Fibroblast of the aortic adventitia (primary cell): ENCODE data around the gene ADAMTS6. TPM values are rescaled to one million over a fixed set of nuclear protein-coding genes. Genes with fewer than 3 reads are reported as not detected.

Source experiments
- DNase-seq: peaks from one replicate; pipeline ENCODE4 v3.0.0-alpha.2; 2010; ENCODE audit warnings: low read depth
- H3K4me3 ChIP-seq: 2 replicates; pipeline ENCODE4 v1.5.1; 2011; ENCODE audit warnings: low read depth, mild to moderate bottlenecking, control low read depth, low read length, moderate library complexity
- total RNA-seq: library from RNA; depleted of rRNA; stranded (reverse); fragments of >200 nt; gene quantifications from 2 replicates; pipeline ENCODE4 v1.2.3, GENCODE V29; 2012; ENCODE audit warnings: low replicate concordance
- TF ChIP-seq, protein P1 (sequence below): IDR thresholded peaks from 2 replicates; pipeline ENCODE4 v1.5.1; 2011; ENCODE audit warnings: mild to moderate bottlenecking, low read length, control low read depth, inconsistent platforms; ENCODE audit not compliant: insufficient read depth

The ADAMTS6 gene
- total RNA-seq, 1 donor = 40.8 TPM

DNA sequence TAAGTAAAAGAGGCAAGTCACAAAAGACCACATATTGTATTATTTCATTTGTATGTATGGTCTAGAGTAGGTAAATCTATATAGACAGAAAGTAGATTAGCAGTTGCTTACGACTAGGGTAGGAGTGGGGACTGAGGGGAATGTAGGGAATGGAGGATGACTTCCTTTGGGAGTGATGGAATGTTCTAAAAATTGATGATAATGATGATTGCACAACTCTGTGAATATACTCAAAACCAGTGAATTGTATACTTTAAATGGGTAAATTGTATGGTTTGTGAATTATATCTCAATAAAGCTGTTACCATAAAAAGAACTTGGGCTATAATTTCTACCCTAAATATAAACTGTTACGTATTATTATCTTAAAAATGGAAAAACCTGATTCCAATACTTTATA, 35.0 kb downstream of the ADAMTS6 start:
- TF ChIP-seq, protein P1, sequence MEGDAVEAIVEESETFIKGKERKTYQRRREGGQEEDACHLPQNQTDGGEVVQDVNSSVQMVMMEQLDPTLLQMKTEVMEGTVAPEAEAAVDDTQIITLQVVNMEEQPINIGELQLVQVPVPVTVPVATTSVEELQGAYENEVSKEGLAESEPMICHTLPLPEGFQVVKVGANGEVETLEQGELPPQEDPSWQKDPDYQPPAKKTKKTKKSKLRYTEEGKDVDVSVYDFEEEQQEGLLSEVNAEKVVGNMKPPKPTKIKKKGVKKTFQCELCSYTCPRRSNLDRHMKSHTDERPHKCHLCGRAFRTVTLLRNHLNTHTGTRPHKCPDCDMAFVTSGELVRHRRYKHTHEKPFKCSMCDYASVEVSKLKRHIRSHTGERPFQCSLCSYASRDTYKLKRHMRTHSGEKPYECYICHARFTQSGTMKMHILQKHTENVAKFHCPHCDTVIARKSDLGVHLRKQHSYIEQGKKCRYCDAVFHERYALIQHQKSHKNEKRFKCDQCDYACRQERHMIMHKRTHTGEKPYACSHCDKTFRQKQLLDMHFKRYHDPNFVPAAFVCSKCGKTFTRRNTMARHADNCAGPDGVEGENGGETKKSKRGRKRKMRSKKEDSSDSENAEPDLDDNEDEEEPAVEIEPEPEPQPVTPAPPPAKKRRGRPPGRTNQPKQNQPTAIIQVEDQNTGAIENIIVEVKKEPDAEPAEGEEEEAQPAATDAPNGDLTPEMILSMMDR = no peak

DNA sequence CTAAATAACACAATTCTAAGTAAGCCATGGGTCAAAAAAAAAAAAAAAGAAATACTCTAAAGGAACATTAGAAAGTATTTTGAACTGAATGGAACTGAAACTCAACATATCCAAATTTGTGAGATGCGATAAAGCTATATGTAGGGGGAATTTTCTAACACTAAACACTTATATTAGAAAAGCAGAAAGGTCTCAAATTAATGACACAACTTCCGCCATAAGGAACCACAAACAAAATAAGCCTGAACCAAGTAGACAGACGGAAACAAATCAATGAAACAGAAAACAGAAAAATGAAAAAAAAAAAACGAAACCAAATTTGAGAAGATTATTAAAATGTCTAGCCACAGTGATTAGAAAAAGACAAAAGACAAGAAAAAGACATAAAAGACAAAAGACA, 39.9 kb downstream of the ADAMTS6 start:
- TF ChIP-seq, protein P1 = no peak
- DNase-seq = no peak
- H3K4me3 ChIP-seq = no peak overlapping the region

More for the DNA sequence above, 35.0 kb downstream of the ADAMTS6 start:
- no peak for DNase-seq
- no peak overlapping the region for H3K4me3 ChIP-seq

DNA sequence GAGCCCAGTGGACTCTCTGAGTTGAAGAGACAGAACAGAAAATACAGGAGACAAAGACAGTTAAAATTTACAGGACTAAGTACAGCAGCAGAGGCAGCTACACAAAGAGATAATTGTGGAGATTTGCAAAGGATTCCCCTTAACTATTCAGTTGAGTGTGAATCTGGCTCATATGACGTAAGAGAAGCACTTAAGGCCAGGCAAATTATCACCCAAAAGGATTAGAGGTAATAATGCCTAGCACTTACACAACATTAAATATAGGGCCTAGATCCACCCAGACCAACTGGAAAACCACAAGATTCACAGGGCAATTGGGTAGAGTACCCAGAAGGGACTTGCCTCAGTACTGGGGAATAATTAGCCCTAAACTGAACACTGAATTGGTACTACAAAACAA, 41.3 kb downstream of the ADAMTS6 start:
- no peak overlapping the region for H3K4me3 ChIP-seq
- TF ChIP-seq, protein P1 = no peak
- no peak for DNase-seq

DNA sequence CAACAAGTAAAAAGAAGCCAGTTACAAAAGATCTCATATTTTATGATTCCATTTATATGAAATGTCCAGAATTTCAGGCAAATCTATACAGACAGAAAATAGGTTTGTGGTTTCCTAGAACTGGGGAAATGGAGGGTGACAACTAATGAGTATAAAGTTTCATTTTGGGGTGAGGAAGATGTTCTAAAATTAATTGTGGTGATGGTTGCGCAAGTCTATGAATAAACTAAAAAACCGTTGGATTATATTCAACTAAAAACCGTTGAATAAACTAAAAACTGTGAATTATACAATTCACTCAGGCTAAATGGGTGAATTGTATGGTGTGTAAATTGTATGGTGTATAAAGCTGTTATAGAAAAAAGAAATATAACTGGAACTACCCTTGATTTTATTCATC, 47.6 kb downstream of the ADAMTS6 start:
- no peak for DNase-seq
- TF ChIP-seq, protein P1 = no peak
- no peak overlapping the region for H3K4me3 ChIP-seq

DNA sequence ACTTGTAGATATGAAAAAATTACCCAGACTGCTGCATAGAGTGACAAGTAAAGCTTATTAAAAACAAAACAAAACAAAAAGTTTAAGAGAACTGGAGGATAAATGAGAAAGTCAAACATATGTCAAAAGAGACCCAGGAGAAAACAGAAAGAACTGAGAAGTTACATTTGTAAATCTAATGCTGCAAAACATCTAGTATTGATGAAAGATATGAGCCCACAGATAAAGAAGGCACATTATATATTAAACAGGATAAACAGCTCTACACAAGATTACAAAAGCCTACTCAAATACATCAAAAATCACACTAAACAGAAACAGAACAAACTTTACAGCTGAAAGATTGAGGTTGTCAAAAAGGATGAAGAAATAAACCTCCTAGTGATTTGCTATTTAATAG, 55.1 kb downstream of the ADAMTS6 start:
- H3K4me3 ChIP-seq = no peak overlapping the region
- DNase-seq = no peak
- TF ChIP-seq, protein P1 = no peak

DNA sequence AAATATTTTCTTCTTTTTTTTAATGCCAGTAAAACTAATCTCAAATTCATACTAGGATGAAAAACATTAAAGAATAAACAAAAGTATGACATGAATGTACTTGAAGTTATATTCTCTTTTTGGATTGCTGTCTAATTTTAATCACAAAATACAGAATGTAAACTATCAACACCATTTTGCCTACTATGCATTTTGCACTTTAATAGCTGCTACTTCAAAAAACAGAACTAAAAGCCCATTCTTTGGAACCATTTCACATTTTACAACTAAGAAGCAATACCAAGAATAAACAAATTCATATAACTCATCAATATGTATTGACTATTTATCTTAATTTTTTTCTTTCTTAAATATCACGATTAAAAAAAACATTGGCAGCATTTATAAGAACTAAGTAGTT, 58.1 kb downstream of the ADAMTS6 start:
- TF ChIP-seq, protein P1 = no peak
- no peak for DNase-seq
- no peak overlapping the region for H3K4me3 ChIP-seq

DNA sequence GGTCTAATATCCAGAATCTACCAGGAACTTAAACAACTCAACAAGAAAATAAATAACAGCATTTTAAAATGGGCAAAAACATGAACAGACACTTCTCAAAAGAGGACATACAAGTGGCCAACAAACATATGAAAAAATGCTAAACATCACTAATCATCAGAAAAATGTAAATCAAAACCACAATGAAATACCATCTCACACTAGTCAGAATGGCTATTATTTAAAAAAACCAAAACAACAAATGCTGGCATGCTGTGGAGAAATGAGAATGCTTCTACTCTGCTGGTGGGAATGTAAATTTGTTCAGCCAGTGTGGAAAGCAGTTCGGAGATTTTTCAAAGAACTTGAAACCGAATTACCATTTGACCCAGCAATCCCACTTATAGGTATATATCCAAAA, 63.1 kb downstream of the ADAMTS6 start:
- no peak overlapping the region for H3K4me3 ChIP-seq
- TF ChIP-seq, protein P1 = no peak
- DNase-seq = no peak
